ENCODE measurements around the gene NUB1.

The NUB1 gene

DNA sequence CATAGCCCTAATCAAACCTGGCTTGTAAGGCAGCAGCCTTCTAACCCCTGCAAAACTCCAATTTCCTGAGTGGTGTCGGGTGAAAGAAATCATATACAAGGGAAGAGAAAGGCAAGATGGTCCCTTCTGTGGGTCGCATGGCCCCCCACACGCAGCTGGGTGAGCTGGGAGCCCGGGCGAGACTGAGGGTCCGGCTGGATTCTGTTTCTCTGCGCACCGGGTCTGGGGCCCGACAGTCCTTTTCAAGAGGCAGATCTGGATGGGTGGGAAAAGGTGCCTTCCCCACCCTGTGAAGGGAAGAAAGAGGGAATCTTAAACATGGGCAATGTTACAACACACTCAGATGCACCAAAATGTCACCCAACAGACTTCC lies 49.7 kb downstream of the NUB1 start:
- TF ChIP-seq, protein P1, sequence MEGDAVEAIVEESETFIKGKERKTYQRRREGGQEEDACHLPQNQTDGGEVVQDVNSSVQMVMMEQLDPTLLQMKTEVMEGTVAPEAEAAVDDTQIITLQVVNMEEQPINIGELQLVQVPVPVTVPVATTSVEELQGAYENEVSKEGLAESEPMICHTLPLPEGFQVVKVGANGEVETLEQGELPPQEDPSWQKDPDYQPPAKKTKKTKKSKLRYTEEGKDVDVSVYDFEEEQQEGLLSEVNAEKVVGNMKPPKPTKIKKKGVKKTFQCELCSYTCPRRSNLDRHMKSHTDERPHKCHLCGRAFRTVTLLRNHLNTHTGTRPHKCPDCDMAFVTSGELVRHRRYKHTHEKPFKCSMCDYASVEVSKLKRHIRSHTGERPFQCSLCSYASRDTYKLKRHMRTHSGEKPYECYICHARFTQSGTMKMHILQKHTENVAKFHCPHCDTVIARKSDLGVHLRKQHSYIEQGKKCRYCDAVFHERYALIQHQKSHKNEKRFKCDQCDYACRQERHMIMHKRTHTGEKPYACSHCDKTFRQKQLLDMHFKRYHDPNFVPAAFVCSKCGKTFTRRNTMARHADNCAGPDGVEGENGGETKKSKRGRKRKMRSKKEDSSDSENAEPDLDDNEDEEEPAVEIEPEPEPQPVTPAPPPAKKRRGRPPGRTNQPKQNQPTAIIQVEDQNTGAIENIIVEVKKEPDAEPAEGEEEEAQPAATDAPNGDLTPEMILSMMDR (conservative IDR thresholded peaks at IDR 0.05) = no peak

GRCh38 chr7:151392002-151392401 lies 50.4 kb downstream of the NUB1 start:
- H3K27ac ChIP-seq = no peak overlapping the region
- TF ChIP-seq, protein P1 (conservative IDR thresholded peaks at IDR 0.05) = no peak

More for the DNA sequence above, 49.7 kb downstream of the NUB1 start:
- no peak overlapping the region for H3K27ac ChIP-seq

DNA sequence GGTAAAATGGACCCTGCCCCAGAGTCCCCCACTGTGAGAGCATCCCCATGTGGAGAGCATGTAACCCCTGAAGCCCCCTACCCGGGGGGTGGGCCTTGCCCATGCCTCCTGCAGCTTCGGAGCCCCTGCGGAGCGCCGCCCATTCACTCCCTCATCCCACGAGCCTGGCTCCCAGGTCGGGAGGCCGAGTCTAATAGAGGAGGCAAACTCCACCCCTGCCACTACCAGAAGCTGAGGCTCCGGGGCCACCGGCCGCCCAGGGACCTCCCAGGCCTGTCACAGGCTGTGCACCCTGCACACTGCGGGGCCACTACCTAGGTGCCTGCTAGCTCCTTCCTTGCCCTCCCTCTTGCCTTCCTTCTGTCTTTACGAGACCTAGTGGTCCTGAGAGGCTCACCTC lies 50.8 kb downstream of the NUB1 start:
- TF ChIP-seq, protein P1 (conservative IDR thresholded peaks at IDR 0.05) = no peak
- no peak overlapping the region for H3K27ac ChIP-seq

DNA sequence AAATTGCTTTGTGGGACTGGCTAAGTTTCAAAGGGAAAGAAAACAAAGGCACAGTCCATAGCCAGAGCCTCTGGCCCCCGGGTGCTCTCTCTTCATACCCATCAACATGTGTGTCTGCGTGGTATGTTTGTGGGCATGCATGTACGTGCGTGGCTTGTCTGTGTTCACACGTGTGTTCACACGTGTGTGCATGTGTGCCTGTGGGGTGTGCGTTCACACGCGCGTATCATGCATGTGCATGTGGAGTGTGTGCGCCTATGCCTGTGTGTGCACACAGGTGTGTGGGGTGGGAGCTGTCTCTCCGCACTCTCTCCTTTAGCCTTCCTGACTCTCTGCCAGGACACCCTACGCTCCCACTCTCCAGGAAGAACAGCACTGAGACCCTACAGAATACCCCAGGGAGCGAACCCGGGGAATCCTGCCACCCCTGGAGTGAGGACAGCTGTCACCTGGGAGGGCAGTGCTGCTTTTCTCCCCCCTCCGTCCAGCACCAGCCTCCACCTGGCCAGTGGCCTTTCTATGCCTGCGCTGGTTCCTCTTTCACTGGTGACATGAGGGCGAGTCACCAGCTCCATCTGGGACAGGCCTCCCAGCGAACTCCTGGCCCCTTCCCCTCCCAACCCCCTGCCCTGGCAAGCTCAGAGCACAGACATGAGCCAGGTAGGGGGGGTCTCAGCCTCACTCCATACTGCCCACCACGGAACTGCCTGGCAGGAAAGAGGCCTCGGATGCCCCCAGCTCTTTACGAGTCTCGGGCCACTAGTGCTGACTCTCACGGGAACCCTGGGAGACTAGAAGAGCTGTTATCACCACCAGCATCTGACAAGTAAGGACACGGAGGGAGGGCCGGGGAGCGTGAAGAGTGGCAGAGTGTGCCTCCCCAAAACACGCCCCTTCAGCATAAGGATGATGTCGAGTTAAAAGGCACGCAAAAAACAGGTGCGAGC lies 51.7 kb downstream of the NUB1 start:
- H3K27ac ChIP-seq = no peak overlapping the region
- TF ChIP-seq, protein P1 (conservative IDR thresholded peaks at IDR 0.05) = no peak

DNA sequence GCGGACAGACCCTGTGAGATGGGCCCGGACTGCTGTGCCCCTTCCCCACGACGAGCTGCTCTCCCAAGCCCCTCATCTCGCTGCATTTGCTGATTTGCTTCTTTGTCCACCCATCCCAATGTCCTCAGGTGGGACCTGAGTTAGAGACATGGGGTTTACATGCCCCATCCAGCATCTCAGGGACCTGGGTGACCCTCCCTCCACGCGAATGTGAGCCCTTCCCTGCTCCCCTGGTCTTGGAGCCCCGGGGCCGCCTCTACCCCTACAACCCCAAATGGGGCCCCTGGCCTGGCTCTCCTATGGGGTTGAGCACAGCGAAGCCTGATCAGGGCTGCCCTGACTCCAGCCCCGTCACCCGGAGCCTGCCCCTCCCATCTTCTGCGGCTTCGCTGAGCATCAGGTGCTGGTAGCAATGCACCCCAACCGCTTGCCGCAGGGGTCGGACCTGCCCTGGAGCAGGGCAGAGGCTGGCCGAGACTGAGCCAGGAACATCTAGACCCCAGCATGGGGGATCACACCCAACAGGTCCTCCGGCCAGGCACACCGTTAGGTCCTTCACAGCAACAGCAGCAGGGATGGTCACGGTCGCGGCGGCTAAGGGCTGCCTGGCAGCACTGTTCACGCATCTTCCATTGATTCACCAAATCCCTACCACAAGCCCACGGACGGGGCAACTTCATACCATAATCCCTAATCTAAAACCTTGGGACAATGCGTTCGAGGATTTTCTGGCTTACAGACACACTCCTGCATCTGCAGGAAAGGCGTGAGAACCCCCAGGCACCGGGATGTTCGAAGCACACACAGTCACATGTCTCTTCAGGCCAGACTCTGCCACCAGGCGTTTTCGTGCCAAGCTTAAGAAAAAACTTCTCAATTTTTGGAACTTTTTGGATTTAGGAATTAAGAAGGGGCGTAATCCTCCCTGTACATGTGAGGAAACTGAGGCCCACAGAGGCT lies 52.7 kb downstream of the NUB1 start:
- TF ChIP-seq, protein P1 (conservative IDR thresholded peaks at IDR 0.05) = no peak
- H3K27ac ChIP-seq = no peak overlapping the region

DNA sequence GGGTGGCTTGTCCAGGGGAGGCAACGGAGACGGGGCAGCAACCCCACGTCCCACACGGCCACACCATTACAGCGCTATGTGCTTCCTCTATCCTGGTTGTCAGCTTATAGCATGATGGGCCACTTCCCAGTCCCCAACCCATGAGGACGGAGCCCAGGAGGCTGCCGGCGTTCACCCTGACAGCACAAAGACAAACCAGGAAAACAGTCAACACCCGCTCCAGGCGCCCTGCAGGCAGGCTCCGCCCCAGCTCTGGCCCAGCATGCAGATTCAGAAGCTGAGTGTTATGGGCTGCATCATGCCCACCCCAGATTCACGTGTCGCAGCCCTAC lies 53.4 kb downstream of the NUB1 start:
- TF ChIP-seq, protein P1 (conservative IDR thresholded peaks at IDR 0.05) = no peak
- H3K27ac ChIP-seq = no peak overlapping the region

DNA sequence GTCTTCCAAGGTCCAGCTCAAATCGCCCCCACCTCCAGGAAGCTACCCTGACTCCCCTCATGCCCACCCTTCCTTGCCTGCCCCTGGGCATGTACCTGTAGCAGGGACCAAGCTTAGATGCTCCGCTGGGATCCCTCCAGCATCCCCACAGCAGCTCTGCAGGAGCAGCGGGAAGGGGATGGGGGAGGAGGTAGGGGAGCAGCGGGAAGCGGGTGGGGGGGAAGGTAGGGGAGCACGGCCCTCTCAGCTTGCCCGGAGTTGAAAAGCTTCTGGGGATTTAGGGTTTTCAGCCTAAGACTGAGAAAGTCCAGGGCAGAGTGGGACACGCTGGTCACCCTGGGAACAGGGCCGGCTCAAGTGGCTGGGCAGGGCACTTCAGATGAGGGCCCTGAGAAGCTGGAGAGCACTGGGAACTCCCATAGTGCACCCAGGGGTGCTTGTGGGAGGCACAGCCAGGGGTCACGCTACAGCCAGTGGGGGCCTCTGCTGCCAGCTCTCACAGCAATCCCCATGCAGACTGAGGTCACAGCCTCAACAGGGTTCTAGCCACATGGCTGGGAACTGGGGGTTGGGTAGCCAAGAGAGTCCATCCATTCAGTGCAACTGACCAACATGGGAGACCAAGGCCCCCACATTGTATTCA lies 54.8 kb downstream of the NUB1 start:
- TF ChIP-seq, protein P1 (conservative IDR thresholded peaks at IDR 0.05) = no peak
- no peak overlapping the region for H3K27ac ChIP-seq

Data from VCaP (cell line).